GM12878 (cell line): ENCODE data around the gene PAQR5. TPM values are rescaled to one million over a fixed set of nuclear protein-coding genes. Genes with fewer than 3 reads are reported as not detected.

Experiments used
- ATAC-seq: fragments of 200-7000 bp; cut with Tn5 transposase; 3 replicates; pipeline ENCODE4 v1.9.1; 2020; ENCODE audit warnings: mild to moderate bottlenecking, moderate library complexity
- BruUV-seq: library from RNA; stranded (reverse); fragments of 400-500 nt; replicated peaks from 2 replicates; lab custom pipeline; 2021; lab: Mats Ljungman, UMichigan
- CTCF ChIA-PET: fragments of 300-600 bp; sonication (Branson Sonifier 250); formaldehyde crosslinking; extraction: SDS; loops from one replicate; lab custom pipeline; 2021; ENCODE audit warnings: inconsistent platforms; lab: Yijun Ruan, JAX
- POLR2A ChIA-PET: fragments of 350-600 bp; formaldehyde crosslinking; extraction: SDS; loops from one replicate; lab custom pipeline; 2021; ENCODE audit warnings: inconsistent platforms; lab: Charles Lee
- RAD21 ChIA-PET: fragments of 300-600 bp; sonication (Branson Sonifier 250); formaldehyde crosslinking; loops from one replicate; lab custom pipeline; 2023; ENCODE audit warnings: antibody characterized with exemption; ENCODE audit not compliant: unreplicated experiment; lab: Charles Lee
- SMC1A ChIA-PET: fragments of 300-600 bp; sonication (Branson Sonifier 250); formaldehyde crosslinking; loops from one replicate; lab custom pipeline; 2023; ENCODE audit not compliant: unreplicated experiment, uncharacterized antibody; lab: Charles Lee
- DNase-seq: peaks from one replicate; pipeline ENCODE4 v3.0.0-alpha.2; 2011; ENCODE audit warnings: low read depth, low spot score
- FAIRE-seq: peaks from 3 replicates; lab custom pipeline; 2011; peaks lifted over from hg19 to GRCh38; lab: Jason Lieb, UNC
- H2AFZ ChIP-seq: 2 replicates; pipeline ENCODE4 v1.6.0; 2011; ENCODE audit warnings: low read depth, low read length, control low read depth; ENCODE audit not compliant: control insufficient read depth
- H3K27ac ChIP-seq: 2 replicates; pipeline ENCODE4 v1.5.1; 2011; ENCODE audit warnings: control low read depth; ENCODE audit not compliant: control insufficient read depth, insufficient read depth
- H3K27me3 ChIP-seq, 2 experiments: replicated peaks in 1 of 2; 2 replicates each; pipeline versions ENCODE4 v1.6.0 to v1.6.1; 2011; ENCODE audit warnings: low read length in 1 of 2; ENCODE audit not compliant: control insufficient read depth in 2 of 2, insufficient read depth in 2 of 2
- H3K36me3 ChIP-seq, 2 experiments: 2 replicates each; pipeline ENCODE4 v1.5.1; 2011; ENCODE audit warnings: low read length in 1 of 2; ENCODE audit not compliant: control insufficient read depth in 2 of 2, insufficient read depth in 2 of 2
- H3K4me1 ChIP-seq: 2 replicates; pipeline ENCODE4 v1.6.1; 2011; ENCODE audit warnings: mild to moderate bottlenecking, low read length, moderate library complexity, mixed read lengths; ENCODE audit not compliant: control insufficient read depth, insufficient read depth
- H3K4me2 ChIP-seq: 2 replicates; pipeline ENCODE4 v1.6.0; 2011; ENCODE audit warnings: control low read depth; ENCODE audit not compliant: control insufficient read depth, insufficient read depth
- H3K4me3 ChIP-seq: fragments of 200-600 bp; sonication (generic); 2 replicates; pipeline ENCODE4 v1.5.1; 2016
- H3K79me2 ChIP-seq: 2 replicates; pipeline ENCODE4 v1.6.0; 2011; ENCODE audit warnings: low read length; ENCODE audit not compliant: control insufficient read depth, insufficient read depth
- H3K9ac ChIP-seq: 2 replicates; pipeline ENCODE4 v1.8.0; 2011; ENCODE audit warnings: low read length, control low read depth, mixed read lengths; ENCODE audit not compliant: control insufficient read depth, insufficient read depth
- H3K9me3 ChIP-seq: replicated peaks from 3 replicates; pipeline ENCODE4 v1.5.1; 2011; ENCODE audit warnings: mild to moderate bottlenecking, low read length; ENCODE audit not compliant: control insufficient read depth, insufficient read depth
- H4K20me1 ChIP-seq: 2 replicates; pipeline ENCODE4 v1.6.0; 2011; ENCODE audit not compliant: control insufficient read depth, insufficient read depth
- BHLHE40 ChIP-seq, 2 experiments: fragments of 450-650 bp in 1 of 2; IDR thresholded peaks; 2 replicates each; pipeline ENCODE4 v1.6.1; 2011 to 2017; ENCODE audit warnings: low read depth in 2 of 2, borderline replicate concordance in 1 of 2, improper control_type of control experiment in 1 of 2, low read length in 1 of 2, mild to moderate bottlenecking in 1 of 2
- HDAC2 ChIP-seq: fragments of 200-600 bp; sonication (generic); IDR thresholded peaks from 2 replicates; pipeline ENCODE4 v1.6.1; 2017
- MTA2 ChIP-seq: fragments of 450-650 bp; IDR thresholded peaks from 2 replicates; pipeline ENCODE4 v1.6.1; 2016; ENCODE audit warnings: low read depth, mild to moderate bottlenecking, moderate library complexity
- NFIC ChIP-seq: IDR thresholded peaks from 2 replicates; pipeline ENCODE4 v1.6.1; 2012; ENCODE audit warnings: low read depth, mild to moderate bottlenecking, inconsistent platforms, low read length, moderate library complexity
- SMAD5 ChIP-seq: IDR thresholded peaks from 2 replicates; pipeline ENCODE4 v1.6.1; 2016; ENCODE audit warnings: antibody characterized with exemption, low read depth
- SMARCA5 ChIP-seq: fragments of 450-650 bp; IDR thresholded peaks from 2 replicates; pipeline ENCODE4 v1.6.1; 2017; ENCODE audit warnings: mild to moderate bottlenecking
- WGBS: methylation state at CpG from one replicate; pipeline ENCODE4 v1.1.6; 2016; ENCODE audit warnings: low lambda C conversion rate; ENCODE audit not compliant: insufficient replicate concordance, insufficient coverage; ENCODE audit errors: missing lambda C conversion rate; 5-methylcytosine and 5-hydroxymethylcytosine counted together
- in situ Hi-C: fragments of 300-500 bp; cut with MboI; formaldehyde crosslinking; loops from 9 replicates; pipeline ENCODE4 v1.14.3; 2018; ENCODE audit warnings: mixed read lengths
- intact Hi-C: fragments of 100-400 bp; cut with micrococcal nuclease; formaldehyde crosslinking; loops from one replicate; pipeline ENCODE4 v1.14.2; 2022; ENCODE audit not compliant: unreplicated experiment
- polyA plus RNA-seq, 11 experiments: library from polyadenylated mRNA; depleted of rRNA in 4 of 11; unstranded in 6 of 11; stranded (reverse) in 5 of 11; fragments of >200 nt; fragmentation: Nextera tagmentation in 4 of 11; fragmentation: Illumina TruSeq in 1 of 11; extraction: Ambion mirVana in 4 of 11; extraction: Trizol in 1 of 11; gene quantifications; 1 replicate in 1 of 11; 2 replicates in 10 of 11; pipeline versions ENCODE4 v1.2.1 to v1.2.3, GENCODE V29; 2011 to 2016; ENCODE audit warnings: inconsistent platforms in 2 of 11, missing spikeins in 2 of 11, low read depth in 1 of 11
- total RNA-seq, 4 experiments: library from RNA; depleted of rRNA in 3 of 4; stranded (reverse); fragments of >200 nt in 3 of 4; fragmentation: Illumina TruSeq in 1 of 4; extraction: Trizol in 1 of 4; gene quantifications; 2 replicates each; pipeline versions ENCODE4 v1.2.1 to v1.2.3, GENCODE V29; 2013 to 2021

PAQR5 gene
- total and polyA plus RNA-seq, 10 of the 15 experiments (the other 5 are each of a cell fraction or from before 2014, with no cell fraction given) = 0.02 to 0.03 TPM; not detected in 8

DNA sequence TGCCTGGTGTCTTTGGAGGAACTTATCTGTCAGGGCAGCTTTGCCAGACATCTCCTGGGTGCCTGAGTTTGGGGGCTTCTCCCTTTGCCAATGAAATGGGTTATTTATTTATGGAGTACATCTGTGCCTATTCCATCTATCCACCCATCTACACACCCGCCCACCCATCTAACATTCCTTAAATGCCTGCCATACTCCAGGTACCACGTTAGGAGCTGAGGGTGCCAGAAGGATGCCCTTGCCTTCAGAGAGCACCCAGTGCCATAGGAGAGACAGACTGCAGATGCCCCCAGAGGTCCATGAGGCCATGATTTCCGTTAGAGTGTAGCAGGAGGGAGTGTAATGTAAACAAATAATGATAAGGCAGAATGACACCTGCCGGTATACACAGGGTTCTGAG lies 93.6 kb downstream of the PAQR5 start:
- H3K4me3 ChIP-seq = no peak overlapping the region
- no peaks in the 10 kb centered on the region for H3K79me2 ChIP-seq
- 16% methylated on average over 4 of the region's 4 CpGs for WGBS
- H3K9ac ChIP-seq = no peak overlapping the region
- POLR2A ChIA-PET = no interaction called here
- TF ChIP-seq SMARCA5 (no peak), MTA2 (no peak), BHLHE40 (IDR thresholded peaks at IDR 0.05; ENCODE audit: borderline replicate concordance in 1 of 2, low read depth in 2 of 2, low read length in 1 of 2) (no peak), NFIC (no peak), HDAC2 (no peak), SMAD5 (no peak)
- BruUV-seq = no TSS peak
- in situ Hi-C loops = no loop called here
- CTCF ChIA-PET = interaction anchor here (0.6 to 3.7 kb wide), 2 partner anchors 23 to 335 kb away, joined by 4 to 27 read pairs; no protein-coding TSS in a partner anchor
- H2AFZ ChIP-seq = no peak overlapping the region
- H3K27ac ChIP-seq = no peak overlapping the region
- intact Hi-C loops = loop anchor here (5.0 to 10.0 kb wide), 2 partner anchors 128 to 355 kb away; no protein-coding TSS in a partner anchor
- FAIRE-seq (no peak), ATAC-seq (no peak), DNase-seq (no peak)
- peaks cover 0 to 3% of the 10 kb centered on the region in 2 experiments; a peak in 1 of 4 replicates for H3K27me3 ChIP-seq
- SMC1A ChIA-PET = interaction anchor here (0.6 kb wide), 1 partner anchor 1114 kb away, joined by 3 read pairs; no protein-coding TSS in a partner anchor
- RAD21 ChIA-PET = interaction anchor here (1.1 kb wide), 1 partner anchor 333 kb away, joined by 3 read pairs; no protein-coding TSS in a partner anchor
- H3K4me2 ChIP-seq = no peak overlapping the region
- H3K4me1 ChIP-seq = no peaks in the 10 kb centered on the region
- no peaks in the 10 kb centered on the region for H3K36me3 ChIP-seq
- no peaks in the 10 kb centered on the region for H3K9me3 ChIP-seq
- H4K20me1 ChIP-seq = no peaks in the 10 kb centered on the region
